Activated CD4-positive, alpha-beta T cell treated with anti-CD3 and anti-CD28 coated beads, Interleukin-2, amount 10 ng/mL, durations not matched to agents 24 days and 14 days (primary cell): Measurements from ENCODE around the gene IGF2BP3. TPM values are rescaled to one million over a fixed set of nuclear protein-coding genes. Genes with fewer than 3 reads are reported as not detected.

Source experiments
- DNase-seq: peaks from one replicate; pipeline ENCODE4 v3.0.0; 2022
- H3K27ac Mint-ChIP-seq: one replicate; pipeline ENCODE4 v1.8.0; 2022; ENCODE audit warnings: mild to moderate bottlenecking, mixed read lengths
- H3K27me3 Mint-ChIP-seq: one replicate; pipeline ENCODE4 v1.8.0; 2022; ENCODE audit warnings: mixed read lengths
- H3K36me3 Mint-ChIP-seq: one replicate; pipeline ENCODE4 v1.8.0; 2022; ENCODE audit warnings: low read depth, mild to moderate bottlenecking, mixed read lengths
- H3K4me1 Mint-ChIP-seq: one replicate; pipeline ENCODE4 v1.8.0; 2021; ENCODE audit warnings: mixed read lengths
- H3K4me3 Mint-ChIP-seq: one replicate; pipeline ENCODE4 v1.8.0; 2022; ENCODE audit warnings: mild to moderate bottlenecking, moderate library complexity, mixed read lengths
- H3K9me3 Mint-ChIP-seq: one replicate; pipeline ENCODE4 v1.8.0; 2021; ENCODE audit warnings: mixed read lengths
- intact Hi-C: fragments of 100-400 bp; cut with micrococcal nuclease; formaldehyde crosslinking; loops from one replicate; pipeline ENCODE4 v1.15.1; 2023
- total RNA-seq: library from RNA; stranded (reverse); gene quantifications from 2 replicates; pipeline ENCODE4 v1.2.3, GENCODE V29; 2022

The IGF2BP3 gene
- total RNA-seq, 1 donor from 2014 or later: 2.2 TPM

DNA sequence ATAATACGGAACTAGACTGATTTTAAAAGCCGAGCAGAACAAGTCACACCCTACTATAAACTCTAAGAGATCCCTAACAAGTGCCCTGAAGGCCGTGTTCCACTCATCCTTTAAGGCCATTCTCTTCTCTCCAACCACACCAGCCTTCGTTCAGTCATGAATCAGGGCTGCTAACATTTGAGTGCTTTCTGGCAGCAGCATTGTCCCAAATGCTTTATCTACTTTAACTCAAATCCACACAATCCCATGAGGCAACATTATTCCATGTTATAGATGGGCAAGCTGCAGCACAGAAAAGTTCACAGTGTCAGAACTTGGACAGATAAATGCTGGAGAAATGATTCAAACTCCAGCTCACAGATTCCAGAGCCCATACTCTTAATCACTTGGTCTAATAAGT is 97.7 kb downstream of the IGF2BP3 start:
- DNase-seq: no peak
- H3K4me1 Mint-ChIP-seq: peaks cover 55% of the 10 kb centered on the region
- H3K4me3 Mint-ChIP-seq: peak overlapping the region; percentile 37
- intact Hi-C loops: loop anchor here (1.0 to 2.0 kb wide), 6 partner anchors 15 to 223 kb away; partner anchors contain the start of gene MALSU1
- no peaks in the 10 kb centered on the region for H3K36me3 Mint-ChIP-seq
- H3K27ac Mint-ChIP-seq: peak overlapping the region; percentile 94
- no peaks in the 10 kb centered on the region for H3K9me3 Mint-ChIP-seq
- peaks cover 17% of the 10 kb centered on the region for H3K27me3 Mint-ChIP-seq

DNA sequence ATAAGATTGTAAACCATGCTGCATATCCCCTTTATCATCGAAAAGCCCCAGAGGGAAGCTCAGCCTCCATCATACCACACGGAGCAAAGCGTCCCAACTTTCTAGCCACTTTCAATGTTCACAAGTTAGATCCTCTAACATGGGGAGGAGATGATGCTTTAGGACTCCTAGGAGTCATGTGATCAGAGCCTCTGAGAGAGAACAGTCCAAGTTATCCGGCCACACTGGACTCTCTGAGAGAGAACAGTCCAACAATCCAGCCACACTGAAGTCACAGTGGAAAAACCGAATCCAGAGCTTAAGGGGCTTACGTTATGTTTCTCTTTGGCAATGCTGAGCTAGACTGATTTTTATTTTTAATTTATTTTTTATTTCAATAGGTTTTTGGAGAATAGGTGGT is 98.6 kb downstream of the IGF2BP3 start:
- Mint-ChIP-seq H3K9me3 (no peaks in the 10 kb centered on the region), H3K36me3 (no peaks in the 10 kb centered on the region), H3K4me1 (peaks cover 49% of the 10 kb centered on the region), H3K27me3 (peaks cover 17% of the 10 kb centered on the region), H3K27ac (peak overlapping the region; percentile 5), H3K4me3 (no peak overlapping the region)
- intact Hi-C loops: loop anchor here (2.0 kb wide), 2 partner anchors 73 to 103 kb away; partner anchors contain the start of gene MALSU1
- DNase-seq: no peak

DNA sequence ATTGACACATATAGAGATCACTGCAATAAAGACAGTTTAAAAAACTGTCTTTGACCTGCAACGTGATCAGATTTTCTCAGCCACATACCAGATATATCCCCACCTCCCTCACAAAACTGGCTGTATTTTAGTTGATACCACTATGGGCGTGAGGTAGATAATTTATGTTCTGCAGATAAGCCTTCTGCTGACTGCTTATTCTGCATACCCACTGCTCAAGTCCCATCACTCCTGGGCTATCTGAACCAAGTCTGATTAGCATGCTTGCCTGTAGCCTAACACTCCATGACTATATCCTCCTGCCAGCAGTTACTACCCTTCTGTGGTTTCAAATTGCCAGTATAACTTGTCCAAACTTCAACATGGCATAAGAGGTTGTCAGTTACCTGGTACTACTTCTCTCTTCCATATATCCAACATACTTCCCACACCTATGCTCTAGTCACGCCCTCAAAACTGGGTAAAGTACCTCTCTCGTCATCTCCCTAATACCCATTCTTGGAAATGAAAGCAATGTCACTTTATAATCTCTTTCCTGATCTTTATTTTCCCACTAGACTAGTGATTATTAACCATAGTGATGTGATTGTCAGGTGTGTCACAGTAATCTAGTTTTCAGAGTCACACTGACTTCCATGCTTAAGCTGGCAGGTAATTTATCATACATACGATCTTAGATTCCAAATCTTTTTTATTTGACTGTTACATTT is 100.4 kb downstream of the IGF2BP3 start:
- H3K27me3 Mint-ChIP-seq: peaks cover 13% of the 10 kb centered on the region
- H3K4me1 Mint-ChIP-seq: peaks cover 47% of the 10 kb centered on the region
- no peaks in the 10 kb centered on the region for H3K36me3 Mint-ChIP-seq
- no peaks in the 10 kb centered on the region for H3K9me3 Mint-ChIP-seq
- H3K4me3 Mint-ChIP-seq: no peak overlapping the region
- H3K27ac Mint-ChIP-seq: peak overlapping the region; percentile 7
- DNase-seq: no peak
- intact Hi-C loops: no loop called here

DNA sequence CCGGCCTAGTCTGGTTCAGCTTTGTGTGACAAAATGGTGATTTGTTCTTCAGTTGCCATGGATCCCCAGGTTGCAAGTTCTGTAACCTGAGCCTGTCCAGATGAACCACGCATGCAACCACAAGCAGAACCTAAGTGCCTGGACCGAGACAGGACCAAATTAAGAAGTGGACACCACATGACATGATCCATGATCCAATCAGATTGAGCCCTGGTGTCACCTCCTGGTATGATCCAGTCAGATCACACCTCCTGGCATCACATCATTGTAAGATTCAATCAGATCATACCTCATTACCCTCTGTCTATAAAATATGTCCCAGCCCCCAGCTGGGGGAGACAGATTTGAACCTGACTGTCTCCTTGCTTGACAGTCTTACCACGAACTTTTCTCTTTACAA is 101.2 kb downstream of the IGF2BP3 start:
- peaks cover 47% of the 10 kb centered on the region for H3K4me1 Mint-ChIP-seq
- no peak for DNase-seq
- H3K27me3 Mint-ChIP-seq: peaks cover 13% of the 10 kb centered on the region
- intact Hi-C loops: no loop called here
- H3K36me3 Mint-ChIP-seq: no peaks in the 10 kb centered on the region
- H3K4me3 Mint-ChIP-seq: no peak overlapping the region
- H3K9me3 Mint-ChIP-seq: no peaks in the 10 kb centered on the region
- H3K27ac Mint-ChIP-seq: no peak overlapping the region

DNA sequence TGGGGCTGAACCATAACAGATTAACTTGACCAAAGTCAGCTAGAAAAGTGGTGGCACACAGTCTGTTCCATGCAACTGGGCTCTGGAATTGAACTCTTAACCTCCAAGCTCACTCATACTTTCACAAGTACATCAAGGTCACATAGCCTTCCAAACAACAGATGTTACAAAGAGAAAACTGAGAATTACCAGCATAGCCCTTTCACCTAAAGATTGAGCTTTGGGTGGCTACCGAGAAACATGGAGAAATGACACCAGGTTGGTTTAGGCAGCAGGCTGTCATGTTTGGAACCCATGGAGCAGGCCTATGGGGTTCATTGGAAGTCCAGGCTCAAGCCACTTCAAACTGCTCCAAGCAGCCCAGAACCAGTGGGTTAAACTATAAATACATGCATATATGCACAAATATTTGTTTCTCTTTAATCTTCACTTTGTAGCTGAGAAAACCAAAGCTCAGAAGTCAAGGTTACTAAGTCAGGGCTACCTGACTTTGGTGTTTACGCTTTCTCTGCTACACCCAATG is 112.1 kb downstream of the IGF2BP3 start:
- Mint-ChIP-seq H3K4me3 (no peak overlapping the region), H3K4me1 (peaks cover 22% of the 10 kb centered on the region), H3K27ac (no peak overlapping the region), H3K27me3 (peaks cover 19% of the 10 kb centered on the region), H3K9me3 (no peaks in the 10 kb centered on the region), H3K36me3 (no peaks in the 10 kb centered on the region)
- intact Hi-C loops: loop anchor here (5.0 kb wide), 2 partner anchors 239 to 661 kb away; partner anchors contain the start of gene CCDC126
- no peak for DNase-seq

DNA sequence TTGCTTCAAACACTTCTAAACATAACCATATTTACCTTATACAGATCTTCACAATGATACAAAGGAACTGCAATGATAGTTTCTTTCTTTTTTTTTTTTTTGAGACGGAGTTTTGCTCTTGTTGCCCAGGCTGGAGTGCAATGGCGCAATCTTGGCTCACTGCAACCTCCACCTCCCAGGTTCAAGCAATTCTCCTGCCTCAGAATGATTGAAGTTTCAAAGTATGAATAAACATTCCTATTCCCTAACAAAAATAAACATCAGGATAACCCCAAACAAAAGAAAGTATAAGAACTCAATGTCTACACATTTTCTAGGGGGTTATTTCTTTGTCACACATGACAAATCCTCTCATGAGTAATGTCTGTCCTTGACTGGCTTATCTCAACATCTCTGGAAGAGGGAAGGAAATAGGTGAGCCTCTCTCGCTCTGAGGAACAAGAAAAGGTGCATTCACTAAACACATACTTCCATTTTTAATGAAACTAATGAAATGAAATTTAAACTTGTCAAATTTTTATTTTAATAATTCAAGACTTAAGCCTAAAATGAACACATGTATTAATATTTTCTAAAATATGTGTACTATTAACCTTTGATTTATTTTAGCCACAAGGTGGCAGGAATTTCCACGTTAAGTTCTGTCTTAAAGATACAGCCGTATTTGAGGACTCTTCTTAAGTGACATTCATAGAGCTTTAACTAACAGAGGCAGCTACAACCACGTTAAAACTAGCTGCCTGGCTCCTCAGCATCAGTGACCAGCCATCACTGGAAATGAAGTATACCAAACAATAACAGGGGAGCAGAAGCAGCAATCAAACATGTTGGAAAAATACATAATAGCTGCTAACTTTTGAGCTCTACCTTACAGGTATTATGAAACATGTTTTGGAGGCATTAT is 112.8 kb downstream of the IGF2BP3 start:
- DNase-seq: no peak
- H3K4me3 Mint-ChIP-seq: peak overlapping the region; percentile 57
- peaks cover 25% of the 10 kb centered on the region for H3K4me1 Mint-ChIP-seq
- no peaks in the 10 kb centered on the region for H3K9me3 Mint-ChIP-seq
- intact Hi-C loops: loop anchor here (1.0 to 5.0 kb wide), 10 partner anchors 16 to 660 kb away; partner anchors contain the start of genes CCDC126 and MALSU1
- H3K36me3 Mint-ChIP-seq: no peaks in the 10 kb centered on the region
- H3K27ac Mint-ChIP-seq: peak overlapping the region; percentile 80
- H3K27me3 Mint-ChIP-seq: peaks cover 19% of the 10 kb centered on the region

DNA sequence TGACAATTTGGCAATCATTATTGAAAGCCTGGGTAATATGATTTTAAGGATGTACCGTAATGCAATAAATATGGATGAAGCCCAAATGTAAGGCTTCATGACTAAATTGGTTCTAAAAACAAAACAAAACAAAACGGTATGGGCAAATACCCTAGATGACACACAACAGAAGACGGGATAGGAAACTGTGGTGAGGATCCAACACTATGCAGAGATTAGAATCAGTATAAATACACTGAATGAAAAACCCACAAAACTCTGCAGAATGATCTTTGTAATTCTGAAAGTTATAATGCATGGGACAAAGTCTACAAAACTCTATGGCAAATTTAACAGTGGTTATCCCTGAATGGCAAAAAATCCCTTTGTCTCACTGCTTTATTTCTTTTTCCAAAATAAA is 113.6 kb downstream of the IGF2BP3 start:
- intact Hi-C loops: loop anchor here (1.0 to 5.0 kb wide), 12 partner anchors 9 to 659 kb away; partner anchors contain the start of genes CCDC126 and MALSU1
- Mint-ChIP-seq H3K27ac (peak overlapping the region; percentile 78), H3K4me1 (peaks cover 25% of the 10 kb centered on the region), H3K36me3 (no peaks in the 10 kb centered on the region), H3K9me3 (no peaks in the 10 kb centered on the region), H3K4me3 (peak overlapping the region; percentile 54), H3K27me3 (peaks cover 19% of the 10 kb centered on the region)
- peak; percentile 80 for DNase-seq

DNA sequence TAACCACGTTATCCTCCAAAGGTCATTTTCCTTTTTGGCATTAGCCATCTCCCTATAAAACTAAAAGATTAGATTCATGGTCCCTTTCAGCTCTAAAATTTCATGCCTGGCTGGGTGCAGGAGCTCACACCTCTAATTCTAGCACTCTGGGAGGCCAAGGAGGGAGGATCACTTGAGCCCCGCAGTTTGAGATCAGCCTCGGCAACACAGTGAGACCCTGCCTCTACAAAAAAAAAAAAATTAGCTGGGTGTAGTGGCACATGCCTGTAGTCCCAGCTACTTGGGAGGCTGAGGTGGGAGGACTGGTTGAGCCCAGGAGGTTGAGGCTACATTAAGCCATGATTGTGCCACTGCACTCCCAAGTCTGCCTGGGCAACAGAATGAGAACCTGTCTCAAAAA is 114.1 kb downstream of the IGF2BP3 start:
- peaks cover 27% of the 10 kb centered on the region for H3K4me1 Mint-ChIP-seq
- no peaks in the 10 kb centered on the region for H3K36me3 Mint-ChIP-seq
- DNase-seq: no peak
- intact Hi-C loops: loop anchor here (1.0 to 5.0 kb wide), 8 partner anchors 9 to 659 kb away; partner anchors contain the start of genes CCDC126 and MALSU1
- H3K27ac Mint-ChIP-seq: no peak overlapping the region
- no peak overlapping the region for H3K4me3 Mint-ChIP-seq
- no peaks in the 10 kb centered on the region for H3K9me3 Mint-ChIP-seq
- H3K27me3 Mint-ChIP-seq: peaks cover 19% of the 10 kb centered on the region

DNA sequence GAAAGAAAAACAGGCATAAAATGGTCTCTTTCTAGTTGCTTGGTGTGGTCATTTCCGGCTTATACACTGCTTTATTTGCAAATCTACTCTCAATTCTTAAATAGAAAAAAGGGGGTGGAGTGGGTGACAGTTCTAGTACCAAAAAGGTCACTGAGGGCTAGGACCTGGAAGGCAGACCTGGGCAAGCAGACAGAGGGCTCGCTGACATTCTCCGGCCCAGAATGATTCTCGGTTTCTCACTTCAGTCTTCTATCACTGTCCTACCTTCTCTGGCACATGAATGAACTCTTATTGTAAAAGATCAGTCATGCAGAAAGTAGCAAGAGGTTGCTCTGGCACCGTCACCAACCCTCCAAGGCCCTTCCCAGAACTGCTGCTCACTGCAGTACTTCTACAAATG is 117.1 kb downstream of the IGF2BP3 start:
- no peaks in the 10 kb centered on the region for H3K9me3 Mint-ChIP-seq
- intact Hi-C loops: no loop called here
- peaks cover 22% of the 10 kb centered on the region for H3K27me3 Mint-ChIP-seq
- H3K27ac Mint-ChIP-seq: no peak overlapping the region
- no peak for DNase-seq
- H3K36me3 Mint-ChIP-seq: no peaks in the 10 kb centered on the region
- peaks cover 27% of the 10 kb centered on the region for H3K4me1 Mint-ChIP-seq
- no peak overlapping the region for H3K4me3 Mint-ChIP-seq

DNA sequence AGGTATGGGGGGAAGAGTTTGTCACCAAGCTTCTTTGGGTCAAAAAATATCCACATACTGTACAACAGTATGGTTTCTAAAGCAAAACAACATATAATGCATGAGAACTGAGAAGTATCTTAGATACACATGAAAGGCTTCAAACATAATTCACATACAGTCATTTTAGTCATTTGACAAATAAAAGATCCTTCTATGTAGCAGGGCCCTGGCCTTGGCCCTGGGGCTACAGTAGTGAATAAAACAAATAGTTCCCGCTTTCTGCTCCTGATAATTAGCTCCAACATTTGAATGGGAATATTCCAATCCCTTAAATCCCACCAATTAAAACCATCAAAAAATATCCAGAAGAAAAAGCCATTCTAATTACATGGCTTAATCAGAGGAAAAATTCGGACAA is 119.8 kb downstream of the IGF2BP3 start:
- intact Hi-C loops: no loop called here

DNA sequence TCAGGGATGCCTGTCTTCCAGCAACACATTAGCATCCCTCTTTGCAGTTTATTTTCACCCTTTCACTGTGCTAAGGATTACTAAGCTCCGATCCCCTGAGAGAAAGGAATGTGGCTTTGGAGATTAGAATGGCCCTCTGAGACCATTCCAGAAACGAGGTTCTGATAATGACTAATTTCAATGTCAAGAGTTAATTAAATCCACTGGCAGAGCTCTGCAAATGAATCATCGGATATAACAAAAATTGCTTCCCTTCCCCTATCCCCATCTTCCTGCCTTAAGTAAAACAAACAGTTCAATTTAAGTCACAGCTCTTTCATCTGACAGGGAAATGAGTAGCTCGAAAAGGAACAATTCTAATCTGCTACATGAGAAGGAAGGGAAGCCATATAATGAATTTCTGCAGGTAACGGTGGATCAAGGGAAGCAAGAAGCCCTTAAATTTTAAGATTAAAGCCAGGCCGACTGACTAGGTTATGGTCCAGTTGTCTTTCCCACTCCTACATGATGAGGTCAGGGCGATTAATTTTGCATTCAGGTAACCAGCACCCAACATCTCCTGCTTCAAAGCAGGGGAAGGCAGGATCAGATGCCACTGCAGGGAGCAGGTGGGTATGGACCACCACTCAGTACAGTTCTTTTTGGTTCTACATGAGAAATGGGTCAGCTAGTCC is 120.7 kb downstream of the IGF2BP3 start:
- peak; percentile 39 for DNase-seq
- H3K4me1 Mint-ChIP-seq: peaks cover 33% of the 10 kb centered on the region
- peaks cover 2% of the 10 kb centered on the region for H3K36me3 Mint-ChIP-seq
- intact Hi-C loops: no loop called here
- H3K4me3 Mint-ChIP-seq: no peak overlapping the region
- H3K27ac Mint-ChIP-seq: no peak overlapping the region
- H3K9me3 Mint-ChIP-seq: no peaks in the 10 kb centered on the region
- peaks cover 18% of the 10 kb centered on the region for H3K27me3 Mint-ChIP-seq

More for the DNA sequence above, 119.8 kb downstream of the IGF2BP3 start:
- peaks cover 19% of the 10 kb centered on the region for H3K27me3 Mint-ChIP-seq
- H3K36me3 Mint-ChIP-seq: peaks cover 2% of the 10 kb centered on the region
- DNase-seq: peak; percentile 19
- peaks cover 27% of the 10 kb centered on the region for H3K4me1 Mint-ChIP-seq
- H3K9me3 Mint-ChIP-seq: no peaks in the 10 kb centered on the region
- H3K4me3 Mint-ChIP-seq: no peak overlapping the region
- H3K27ac Mint-ChIP-seq: no peak overlapping the region

DNA sequence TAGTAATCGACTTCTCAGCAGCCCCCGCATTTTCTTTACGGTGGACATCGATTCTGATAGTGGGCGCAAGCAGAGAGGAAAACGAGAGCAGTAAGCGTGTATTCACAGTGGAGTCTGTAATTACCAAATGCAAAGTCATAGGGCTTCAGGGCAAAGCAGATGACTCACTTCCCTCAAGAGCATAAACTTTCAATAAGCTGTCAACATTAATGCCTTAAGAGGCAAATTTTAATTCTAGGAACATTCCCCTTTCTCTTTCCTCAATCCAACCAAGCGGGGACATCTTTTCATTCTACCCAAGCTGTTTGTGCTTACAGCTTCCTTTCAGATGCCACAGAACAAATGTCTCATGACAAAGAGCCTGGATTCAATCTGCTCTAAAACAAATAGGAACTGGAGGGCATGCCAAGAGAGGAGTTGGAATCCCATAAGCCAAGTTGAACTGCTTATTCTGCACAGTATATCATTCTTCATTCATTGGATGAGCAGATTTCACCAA is 122.6 kb downstream of the IGF2BP3 start:
- Mint-ChIP-seq H3K4me3 (peak overlapping the region; percentile 56), H3K36me3 (peaks cover 2% of the 10 kb centered on the region), H3K27ac (peak overlapping the region; percentile 64), H3K27me3 (peaks cover 20% of the 10 kb centered on the region), H3K4me1 (peaks cover 28% of the 10 kb centered on the region), H3K9me3 (no peaks in the 10 kb centered on the region)
- peak; percentile 59 for DNase-seq
- intact Hi-C loops: loop anchor here (1.0 to 2.0 kb wide), 3 partner anchors 9 to 71 kb away; no protein-coding TSS in a partner anchor
